GM21381 (cell line): ENCODE results near the gene XRCC3.

Source experiments
- ATAC-seq: cut with Tn5 transposase; IDR thresholded peaks from one replicate; pipeline ENCODE4 v1.9.1; 2021; ENCODE audit warnings: mild to moderate bottlenecking, moderate library complexity; ENCODE audit not compliant: unreplicated experiment

The XRCC3 gene

GRCh38 chr14:103715052-103716000 lies at the start of gene XRCC3, which contains the start of gene ZFYVE21:
TSS of gene XRCC3 (minus strand) at chr14:103715451. CDS start at chr14:103711087, 4,364 bp downstream.
TSS of gene ZFYVE21 (plus strand) at chr14:103715810. CDS start at chr14:103715842, 32 bp downstream.
- peak; percentile 95 for ATAC-seq

DNA sequence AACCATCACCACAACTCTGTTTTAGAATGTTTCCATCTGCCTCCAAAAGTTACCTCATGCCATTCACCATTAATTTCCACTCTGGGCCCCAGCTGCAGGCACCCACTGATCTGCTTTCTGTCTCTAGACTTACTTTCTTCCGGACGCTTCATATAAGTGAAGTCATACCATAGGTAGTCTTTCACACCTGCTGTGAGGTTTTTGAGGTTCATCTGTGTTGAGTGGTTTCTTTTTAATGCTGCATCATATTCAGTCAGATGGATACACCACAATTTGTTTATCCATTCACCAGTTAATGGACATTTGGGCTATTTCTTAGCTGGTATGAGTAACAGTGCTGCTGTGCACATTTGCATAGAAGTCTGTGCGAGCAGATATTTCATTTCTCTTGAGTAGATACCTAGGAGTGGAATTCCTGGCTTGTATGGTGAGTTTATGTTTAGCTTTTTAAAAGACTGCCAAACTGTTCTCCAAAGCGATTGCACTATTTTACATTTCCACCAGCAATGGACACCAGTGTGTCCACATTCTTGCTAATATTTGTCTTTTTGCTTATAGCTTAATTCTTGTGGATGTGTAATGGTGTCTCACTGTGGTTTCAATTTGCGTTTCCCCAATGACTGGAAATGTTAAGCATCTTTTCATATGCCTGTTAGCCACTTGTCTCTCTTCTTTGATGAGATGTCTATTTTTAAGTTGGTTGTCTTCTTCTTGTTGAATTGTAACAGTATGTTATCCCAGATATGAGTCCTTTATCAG lies 48.7 kb upstream of the XRCC3 start:
- ATAC-seq: peak; percentile 77

DNA sequence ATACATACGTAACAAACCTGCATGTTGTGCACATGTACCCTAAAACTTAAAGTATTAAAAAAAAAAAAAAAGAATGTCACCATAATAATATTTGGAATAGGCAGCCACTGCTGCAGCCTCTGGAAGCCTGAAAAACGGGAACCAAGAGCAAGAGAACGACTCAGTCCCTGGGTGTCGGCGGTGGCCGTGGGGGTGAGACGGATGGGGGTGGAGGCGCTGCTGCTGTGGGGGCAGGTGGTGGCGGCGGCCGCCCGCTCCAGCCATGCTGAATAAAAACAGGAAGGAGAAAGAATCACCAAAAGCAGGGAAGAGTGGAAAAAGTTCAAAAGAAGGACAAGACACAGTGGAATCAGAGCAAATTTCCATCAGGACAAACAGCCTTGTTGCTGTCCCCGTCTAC lies 47.3 kb upstream of the XRCC3 start:
- ATAC-seq: no peak

DNA sequence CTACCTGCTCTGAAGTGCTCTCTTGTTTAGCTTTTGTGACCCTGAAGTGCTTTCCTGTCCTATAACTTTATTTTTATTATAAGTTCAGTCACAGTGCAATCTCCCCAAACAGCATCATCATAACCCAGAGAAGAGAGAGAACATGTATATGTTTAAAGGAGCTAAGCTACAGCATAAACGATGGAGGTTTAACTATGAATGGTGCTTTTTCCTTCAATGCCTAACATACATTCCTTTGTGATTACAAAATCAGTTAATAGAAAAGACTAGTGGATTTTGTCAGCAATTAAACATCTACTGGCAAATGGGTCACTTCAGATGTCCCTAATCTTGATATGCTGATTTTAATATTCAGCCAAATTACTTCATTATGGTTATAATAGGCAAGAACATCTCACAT lies 46.8 kb upstream of the XRCC3 start:
- no peak for ATAC-seq

GRCh38 chr14:103758059-103758776 lies 43.0 kb upstream of the XRCC3 start:
- no peak for ATAC-seq

- no peak for ATAC-seq
These were observed 39.8 kb upstream of the XRCC3 start for GRCh38 chr14:103755060-103755459.

DNA sequence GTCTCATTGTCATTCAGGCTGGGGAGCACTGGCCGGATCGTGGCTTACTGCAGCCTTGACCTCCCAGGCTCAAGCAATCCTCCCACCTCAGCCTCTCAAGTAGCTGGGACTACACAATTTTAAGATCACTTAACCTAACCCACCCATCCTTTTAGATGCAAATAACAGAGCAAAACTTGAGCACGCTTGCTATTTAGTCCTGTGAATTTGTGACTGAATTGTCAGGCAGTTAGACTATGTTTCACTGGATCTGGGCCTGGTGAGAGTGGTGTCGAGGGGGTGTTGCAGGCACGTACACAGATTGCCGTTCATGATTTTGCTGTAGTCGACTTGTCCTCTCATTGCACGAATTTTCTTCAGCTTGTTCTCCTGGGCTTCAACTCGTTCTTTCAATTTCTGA lies 38.5 kb upstream of the XRCC3 start:
- no peak for ATAC-seq

- no peak for ATAC-seq
These were observed 34.6 kb upstream of the XRCC3 start for GRCh38 chr14:103749860-103750259.

GRCh38 chr14:103749452-103749851 lies 34.2 kb upstream of the XRCC3 start:
- no peak for ATAC-seq

DNA sequence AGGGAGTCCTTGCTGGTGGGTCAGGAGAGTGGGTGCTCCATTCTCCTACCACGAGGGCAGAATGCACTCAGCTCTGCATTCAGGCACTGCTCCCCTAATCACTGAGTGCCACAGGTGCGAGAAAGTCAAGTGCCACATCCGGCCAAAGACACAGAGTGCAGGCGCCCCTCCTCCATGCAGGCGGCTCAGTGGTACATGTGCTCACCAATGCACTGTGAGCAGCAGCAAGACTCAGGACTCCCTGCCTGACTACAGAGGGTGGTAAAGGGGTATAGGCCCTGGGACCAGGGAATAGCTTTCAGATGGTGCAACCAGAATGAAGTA lies 33.2 kb upstream of the XRCC3 start:
- no peak for ATAC-seq

DNA sequence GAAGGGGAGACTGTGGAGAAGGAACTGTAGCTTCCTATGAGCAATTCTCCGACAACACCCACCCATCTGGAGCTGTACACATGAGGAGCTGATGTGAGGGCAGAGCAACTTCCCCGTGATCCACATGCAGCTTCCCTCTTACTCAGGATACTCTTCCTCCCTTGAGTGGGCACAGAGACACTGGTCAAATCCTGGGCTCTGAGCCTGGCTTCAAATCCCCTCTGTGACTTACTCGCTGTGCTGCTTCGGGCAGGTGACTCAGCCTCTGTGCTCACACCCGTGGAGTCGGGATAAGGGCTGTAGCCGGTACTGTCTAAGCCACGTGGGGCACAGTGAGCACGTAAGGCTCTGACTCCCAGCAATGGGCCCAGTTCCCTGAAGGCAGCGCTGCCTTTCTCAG lies 31.4 kb upstream of the XRCC3 start:
- no peak for ATAC-seq

- no peak for ATAC-seq
These were observed 30.2 kb upstream of the XRCC3 start for GRCh38 chr14:103745424-103745823.

DNA sequence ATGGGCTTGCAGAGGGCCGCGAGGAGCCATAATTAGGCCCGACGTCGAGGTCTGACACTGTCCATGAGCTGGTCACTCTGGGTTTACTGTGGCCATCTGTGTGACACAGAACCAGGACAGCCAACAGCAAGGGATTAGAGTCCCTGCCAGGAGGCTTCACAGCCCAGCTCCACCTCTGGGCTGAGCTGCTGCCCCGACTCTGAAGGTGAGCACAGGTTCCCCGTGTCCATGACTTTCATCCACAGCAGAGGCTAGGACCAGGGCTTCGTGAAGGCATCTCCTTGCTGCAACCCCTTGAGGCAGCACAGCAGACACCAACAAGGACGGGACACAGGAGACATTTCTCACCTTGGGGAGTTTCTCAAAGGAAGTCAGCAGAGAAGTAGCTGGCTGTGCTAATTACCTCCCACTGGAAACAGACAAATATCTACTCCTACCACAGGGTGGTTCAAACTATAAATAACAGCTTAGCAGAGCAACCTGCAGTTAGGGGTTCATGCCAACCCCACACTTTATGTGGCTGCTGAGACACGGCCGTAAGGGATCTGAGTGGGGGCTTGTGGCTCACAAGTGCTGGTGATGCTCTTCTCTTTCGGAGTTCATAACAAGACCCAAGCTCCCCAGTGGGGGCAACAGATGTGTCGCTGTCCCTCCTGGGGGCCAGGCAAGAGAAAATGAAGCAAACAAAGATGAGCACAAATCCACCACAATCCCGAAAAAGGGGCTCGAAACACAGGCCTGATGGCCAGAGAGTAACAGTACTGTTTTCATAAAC lies 29.6 kb upstream of the XRCC3 start:
- ATAC-seq: no peak

- no peak for ATAC-seq
These were observed 28.4 kb upstream of the XRCC3 start for GRCh38 chr14:103743691-103744090.

- ATAC-seq: no peak
These were observed 27.4 kb upstream of the XRCC3 start for GRCh38 chr14:103742499-103743255.

- no peak for ATAC-seq
These were observed 26.6 kb upstream of the XRCC3 start for GRCh38 chr14:103741876-103742275.

DNA sequence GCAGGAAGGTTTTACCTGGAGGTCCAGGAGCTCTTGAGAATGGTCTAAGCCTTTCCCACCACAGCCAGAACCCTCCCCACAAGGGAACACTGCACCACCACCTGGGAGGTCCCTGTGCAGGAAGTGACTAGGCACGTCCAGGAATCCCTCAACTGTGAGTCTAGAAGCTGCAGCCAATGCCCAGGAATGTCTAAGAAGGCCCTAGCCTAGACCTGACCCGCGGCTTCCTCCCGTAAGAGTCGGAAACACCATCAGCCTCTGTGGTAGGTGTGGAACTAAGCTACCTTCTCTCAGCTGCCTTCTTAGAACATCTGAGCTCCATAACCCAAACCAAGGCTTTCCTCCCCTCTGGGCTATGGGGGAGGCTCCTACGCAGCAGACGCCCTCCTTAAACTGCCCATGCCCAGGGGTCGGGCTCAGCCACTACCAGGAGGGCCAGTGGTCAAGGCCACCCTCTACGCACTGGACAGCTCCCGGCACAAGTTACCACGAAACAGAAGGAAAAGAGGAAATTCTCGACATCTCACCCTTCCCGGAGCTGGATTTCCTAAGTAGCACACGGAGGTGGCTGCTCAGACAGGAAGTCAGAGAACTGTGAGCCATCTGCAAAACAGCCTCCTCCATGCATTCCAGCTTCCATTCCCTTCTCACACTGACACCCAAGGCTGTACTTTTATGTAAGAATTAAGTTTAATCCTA lies 25.9 kb upstream of the XRCC3 start:
- ATAC-seq: no peak

- no peak for ATAC-seq
These were observed 24.7 kb upstream of the XRCC3 start for GRCh38 chr14:103739793-103740501.

GRCh38 chr14:103739466-103739792 lies 24.2 kb upstream of the XRCC3 start:
- no peak for ATAC-seq
